LNCaP clone FGC (cell line): ENCODE data around the gene TGFBR2.

ENCODE experiments used
- DNase-seq: peaks from one replicate; pipeline ENCODE4 v3.0.0-alpha.2; 2011; ENCODE audit warnings: low read depth
- H3K4me3 ChIP-seq: 2 replicates; pipeline ENCODE4 v1.5.1; 2011; ENCODE audit warnings: mild to moderate bottlenecking, low read depth, low read length, control low read depth
- CTCF ChIP-seq: IDR thresholded peaks from 2 replicates; pipeline ENCODE4 v1.5.1; 2012; ENCODE audit warnings: mild to moderate bottlenecking; ENCODE audit not compliant: control insufficient read depth, insufficient read depth; ENCODE audit errors: extremely low read depth

TGFBR2 gene

GRCh38 chr3:30613133-30613825 is 6.9 kb downstream of the TGFBR2 start:
- H3K4me3 ChIP-seq: no peak overlapping the region
- no peak for DNase-seq
- no peak for TF ChIP-seq CTCF

DNA sequence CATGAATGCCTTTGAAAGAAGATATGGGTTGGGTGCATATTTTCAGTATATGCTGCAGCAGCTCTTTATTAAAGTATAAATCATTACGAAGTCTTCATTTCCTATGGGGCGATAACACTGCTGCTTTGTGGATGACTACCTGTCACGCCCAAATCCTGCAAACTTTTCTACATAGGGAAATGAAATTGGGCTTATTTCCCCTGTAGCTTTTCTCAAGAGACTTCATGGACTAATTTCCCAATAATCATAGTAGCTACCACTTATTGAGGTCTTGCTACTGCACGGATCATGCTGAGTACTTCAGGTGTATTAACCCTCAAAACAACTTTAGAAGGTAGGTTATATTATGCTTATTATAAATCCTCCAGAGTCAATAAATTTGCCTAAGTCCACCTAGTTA is 8.0 kb downstream of the TGFBR2 start:
- no peak for TF ChIP-seq CTCF
- H3K4me3 ChIP-seq: no peak overlapping the region
- DNase-seq: no peak

GRCh38 chr3:30614943-30615342 is 8.5 kb downstream of the TGFBR2 start:
- no peak for TF ChIP-seq CTCF
- no peak for DNase-seq
- no peak overlapping the region for H3K4me3 ChIP-seq

- DNase-seq: no peak
- TF ChIP-seq CTCF: no peak
- H3K4me3 ChIP-seq: no peak overlapping the region
Observed at GRCh38 chr3:30615615-30616346, 9.4 kb downstream of the TGFBR2 start.

DNA sequence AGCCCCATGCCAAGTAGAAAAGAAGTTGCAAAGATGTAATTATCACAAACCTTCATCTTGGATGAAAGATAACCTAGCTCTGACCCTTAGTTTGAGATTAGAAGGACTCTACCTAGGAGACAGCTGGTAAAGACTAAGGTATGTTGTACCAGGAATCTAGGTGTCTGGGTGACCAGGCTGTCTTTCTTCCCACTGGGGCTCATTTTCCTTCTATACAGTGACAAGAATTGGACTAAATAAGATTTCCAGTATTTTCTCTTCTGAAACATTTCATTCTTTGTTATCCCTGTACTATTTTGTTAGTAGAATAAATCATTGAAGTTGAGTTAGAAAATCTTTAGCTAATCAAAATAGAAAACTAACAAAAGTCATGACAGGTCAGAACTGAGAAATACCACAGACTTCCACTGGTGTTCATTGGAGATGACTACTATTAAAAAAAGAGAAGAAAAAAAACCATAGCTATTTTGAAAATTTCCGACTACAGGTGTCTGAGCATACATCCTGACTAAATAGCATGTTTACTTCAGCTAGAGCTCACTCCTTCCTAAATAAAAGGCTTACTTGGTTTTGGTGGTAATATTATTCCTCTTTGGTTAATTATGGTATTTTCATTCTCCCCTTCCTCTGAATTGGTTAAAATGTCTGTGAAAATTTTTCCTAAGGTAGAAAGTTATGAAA is 10.1 kb downstream of the TGFBR2 start:
- H3K4me3 ChIP-seq: no peak overlapping the region
- TF ChIP-seq CTCF: no peak
- DNase-seq: no peak

DNA sequence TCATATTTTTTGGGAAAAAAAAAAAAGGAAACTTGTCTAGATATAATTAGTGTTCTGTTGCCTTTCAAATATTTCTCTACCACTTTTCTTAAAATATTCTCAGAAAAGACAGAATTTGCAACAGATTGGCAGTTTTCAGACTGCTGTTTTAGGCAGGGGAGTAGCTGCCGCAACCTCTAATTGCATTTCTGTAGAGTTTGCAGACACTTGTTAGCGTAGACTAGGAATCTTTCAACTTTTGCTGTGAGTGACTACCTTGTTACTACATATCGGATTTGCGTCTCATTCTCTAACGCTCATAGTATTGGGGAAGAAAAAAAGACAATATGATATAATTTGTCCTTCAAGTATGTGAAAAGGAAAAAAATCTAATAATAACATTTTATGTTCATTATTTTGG is 10.7 kb downstream of the TGFBR2 start:
- no peak overlapping the region for H3K4me3 ChIP-seq
- DNase-seq: no peak
- no peak for TF ChIP-seq CTCF
